ENCODE data around the gene LHPP.

- TF ChIP-seq CTCF (IDR thresholded peaks at IDR 0.05) (no peak), POLR2AphosphoS5 (IDR thresholded peaks at IDR 0.05) (no peak), EP300 (IDR thresholded peaks at IDR 0.05; ENCODE audit: low read depth) (no peak)
Observed at GRCh38 chr10:124618470-124619073, 156.9 kb downstream of the LHPP start.

All from transverse colon (tissue), 4 donors.